HG02885 (cell line): ENCODE data around the gene JAG2.

Experiments used
- ATAC-seq: cut with Tn5 transposase; IDR thresholded peaks from one replicate; pipeline ENCODE4 v1.9.1; 2021; ENCODE audit warnings: mild to moderate bottlenecking; ENCODE audit not compliant: unreplicated experiment, poor library complexity

Gene JAG2

GRCh38 chr14:105153331-105153731, 15.2 kb downstream of the JAG2 start:
- no peak for ATAC-seq

- no peak for ATAC-seq
Measured at GRCh38 chr14:105152794-105153241, 15.8 kb downstream of the JAG2 start.

- ATAC-seq: no peak
Measured at GRCh38 chr14:105151838-105152793, 16.5 kb downstream of the JAG2 start.

GRCh38 chr14:105151084-105151837, 17.3 kb downstream of the JAG2 start:
- no peak for ATAC-seq

GRCh38 chr14:105150368-105151083, 18.1 kb downstream of the JAG2 start:
- ATAC-seq: no peak

GRCh38 chr14:105150026-105150367, 18.6 kb downstream of the JAG2 start:
- ATAC-seq: no peak

- no peak for ATAC-seq
Measured at GRCh38 chr14:105149146-105149781, 19.3 kb downstream of the JAG2 start.

- no peak for ATAC-seq
Measured at GRCh38 chr14:105148604-105149145, 19.9 kb downstream of the JAG2 start.

GRCh38 chr14:105147671-105148603, 20.6 kb downstream of the JAG2 start:
- ATAC-seq: no peak

- no peak for ATAC-seq
Measured at GRCh38 chr14:105146976-105147635, 21.5 kb downstream of the JAG2 start.

- ATAC-seq: no peak
Measured at GRCh38 chr14:105146181-105146975, 22.2 kb downstream of the JAG2 start.

- no peak for ATAC-seq
Measured at GRCh38 chr14:105145381-105146180, 23.0 kb downstream of the JAG2 start.

GRCh38 chr14:105144666-105145380, 23.8 kb downstream of the JAG2 start:
- no peak for ATAC-seq

- no peak for ATAC-seq
Measured at GRCh38 chr14:105144026-105144665, 24.4 kb downstream of the JAG2 start.

GRCh38 chr14:105143451-105144025, 25.0 kb downstream of the JAG2 start:
- no peak for ATAC-seq
